NCI-H1417 (cell line): ENCODE results near the gene CHRDL2.
"Not testable (repeated sequence)": the region's sequence is repeated elsewhere in the genome, so short reads cannot be mapped to it uniquely, and the experiment has no call there.

Source experiments
- DNase-seq, 3 experiments: peaks; one replicate each; lab custom pipeline; 2025; lab: John Stamatoyannopoulos, UW

Gene CHRDL2, protein sequence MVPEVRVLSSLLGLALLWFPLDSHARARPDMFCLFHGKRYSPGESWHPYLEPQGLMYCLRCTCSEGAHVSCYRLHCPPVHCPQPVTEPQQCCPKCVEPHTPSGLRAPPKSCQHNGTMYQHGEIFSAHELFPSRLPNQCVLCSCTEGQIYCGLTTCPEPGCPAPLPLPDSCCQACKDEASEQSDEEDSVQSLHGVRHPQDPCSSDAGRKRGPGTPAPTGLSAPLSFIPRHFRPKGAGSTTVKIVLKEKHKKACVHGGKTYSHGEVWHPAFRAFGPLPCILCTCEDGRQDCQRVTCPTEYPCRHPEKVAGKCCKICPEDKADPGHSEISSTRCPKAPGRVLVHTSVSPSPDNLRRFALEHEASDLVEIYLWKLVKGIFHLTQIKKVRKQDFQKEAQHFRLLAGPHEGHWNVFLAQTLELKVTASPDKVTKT

DNA sequence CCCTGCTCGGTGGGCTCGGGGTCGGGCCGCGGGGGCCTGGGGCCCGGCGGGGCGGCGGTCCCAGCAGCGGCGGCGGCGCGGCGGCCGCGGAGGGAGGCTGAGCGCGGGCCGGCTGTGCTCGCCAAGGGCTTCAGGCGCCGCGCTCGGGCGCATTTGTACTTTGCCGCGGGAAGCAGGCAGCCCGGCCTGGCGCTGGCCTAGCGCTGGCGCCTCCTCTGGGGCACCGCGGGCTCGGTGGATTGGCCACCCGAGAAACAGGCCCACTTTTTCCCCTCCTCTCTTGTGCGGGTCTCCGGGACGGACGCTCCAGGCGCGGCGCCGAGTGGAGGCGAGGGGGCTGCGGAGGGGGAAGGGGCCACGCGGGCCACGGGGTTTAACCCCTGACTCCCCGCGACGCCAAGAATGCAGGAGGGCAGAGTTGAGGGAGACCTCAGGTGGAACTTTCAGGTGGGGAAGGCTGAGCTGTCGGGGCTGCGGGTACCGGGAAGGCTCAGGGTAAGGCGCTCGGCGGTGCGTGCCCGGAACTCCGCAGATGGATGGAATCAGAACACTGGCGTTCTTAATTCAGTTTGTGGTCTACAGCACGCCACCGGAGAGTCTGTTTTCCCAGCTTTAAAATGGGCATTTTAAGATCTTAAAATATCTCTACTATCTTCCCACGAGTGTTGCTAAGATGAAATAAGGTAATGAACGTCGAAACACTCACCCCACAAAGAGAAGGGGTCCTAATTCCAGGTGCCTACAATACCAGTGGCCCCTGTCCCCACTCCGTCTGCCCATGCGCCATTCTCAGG lies at the start of gene CHRDL2:
Gene CHRDL2 (minus strand): TSS at position 126 of the 794 bp plus-strand sequence. CDS start 538 bp downstream, outside the sequence.
- DNase-seq, result peak in 1 of 3 experiments; percentile 20

DNA sequence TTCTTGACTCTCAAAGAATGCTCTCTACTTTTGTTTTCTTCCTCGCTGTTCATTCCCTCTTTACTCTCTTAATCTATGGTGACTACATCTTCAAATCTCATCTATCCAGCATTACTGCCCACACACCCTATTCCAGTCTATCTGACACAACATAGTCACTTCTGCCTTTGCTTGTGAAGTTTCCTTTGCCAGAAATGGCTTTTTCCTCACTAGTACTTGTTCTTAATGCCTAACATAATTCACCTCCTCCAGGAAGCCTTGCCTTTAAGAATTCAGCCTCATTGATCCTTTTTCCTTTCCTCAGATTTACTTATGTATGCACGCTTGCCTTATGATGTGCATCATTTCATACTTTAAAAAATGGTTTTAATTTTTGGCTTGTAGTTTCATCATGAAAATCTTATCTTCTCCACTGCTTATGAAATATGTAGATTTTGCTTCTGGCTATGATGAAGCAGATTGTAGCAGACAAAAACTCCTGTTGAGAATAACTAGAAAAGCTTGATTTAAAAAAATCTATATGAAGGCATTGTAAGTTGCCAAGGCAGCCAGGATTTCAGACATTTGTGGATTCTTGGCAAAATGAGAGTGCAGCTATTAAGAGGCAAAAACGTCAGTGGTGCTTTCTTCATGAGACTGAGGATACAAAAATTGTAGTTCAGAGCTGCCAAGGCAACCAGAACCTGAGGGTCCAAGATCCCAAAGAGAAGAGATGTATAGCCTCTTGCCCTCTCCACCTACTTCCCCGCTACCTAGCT lies 49.2 kb upstream of the CHRDL2 start:
- no peak for DNase-seq

DNA sequence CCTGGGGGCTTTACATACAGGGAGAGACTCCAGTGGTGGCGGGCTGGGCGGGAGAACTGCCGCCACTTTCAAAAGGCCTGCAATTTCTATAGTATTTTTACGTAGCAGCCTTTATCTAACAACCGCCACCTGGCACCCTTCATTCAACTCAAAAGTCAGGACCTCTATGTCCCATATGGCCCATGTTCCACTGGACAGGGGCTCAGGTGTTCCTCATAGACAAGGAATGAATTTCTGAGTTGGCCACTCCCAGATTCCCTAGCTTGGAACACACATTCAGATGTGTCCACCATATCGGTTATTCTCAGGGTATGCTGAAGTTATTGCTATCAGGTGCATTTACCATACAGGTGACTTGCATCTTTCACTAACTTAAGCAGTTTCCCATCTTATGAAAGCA lies 47.4 kb upstream of the CHRDL2 start:
- DNase-seq, result no peak

DNA sequence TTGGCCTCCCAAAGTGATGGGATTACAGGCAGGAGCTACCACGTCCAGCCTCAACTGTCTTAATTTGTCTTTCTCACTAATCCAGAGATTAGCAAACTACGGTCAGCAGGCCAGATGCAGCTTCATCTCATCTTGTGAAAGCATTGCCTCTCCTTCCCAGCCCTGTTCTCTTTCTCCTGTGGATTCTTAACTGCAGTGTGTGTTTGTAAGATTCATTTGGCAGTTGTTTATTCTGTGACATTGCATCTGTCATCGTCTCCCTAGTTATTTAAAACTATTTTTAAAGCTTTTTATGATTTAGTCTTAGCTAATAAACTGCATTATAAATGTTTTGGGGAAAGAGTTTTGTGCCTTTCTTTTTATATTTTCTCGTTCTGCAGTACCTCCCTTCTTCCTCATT lies 46.7 kb upstream of the CHRDL2 start:
- no peak for DNase-seq

DNA sequence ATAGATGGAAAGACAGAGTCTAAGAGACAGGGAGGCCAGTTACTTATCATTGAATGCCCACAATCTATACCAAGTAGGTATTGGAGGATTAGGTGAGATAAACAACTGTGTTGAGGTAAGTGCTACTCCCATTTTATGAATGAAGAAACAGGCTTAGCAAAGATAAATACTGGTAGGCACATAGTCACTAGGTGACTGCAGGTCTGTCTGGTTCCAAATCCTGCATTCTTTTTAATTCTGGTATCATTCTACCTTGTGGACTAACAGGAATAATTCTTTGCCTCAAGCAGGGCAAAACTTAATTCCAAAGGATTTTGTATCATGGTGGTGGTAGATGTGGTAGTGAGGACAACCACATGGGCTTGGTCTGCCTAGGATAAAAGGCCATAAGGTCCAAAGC lies 45.8 kb upstream of the CHRDL2 start:
- DNase-seq, result no peak

DNA sequence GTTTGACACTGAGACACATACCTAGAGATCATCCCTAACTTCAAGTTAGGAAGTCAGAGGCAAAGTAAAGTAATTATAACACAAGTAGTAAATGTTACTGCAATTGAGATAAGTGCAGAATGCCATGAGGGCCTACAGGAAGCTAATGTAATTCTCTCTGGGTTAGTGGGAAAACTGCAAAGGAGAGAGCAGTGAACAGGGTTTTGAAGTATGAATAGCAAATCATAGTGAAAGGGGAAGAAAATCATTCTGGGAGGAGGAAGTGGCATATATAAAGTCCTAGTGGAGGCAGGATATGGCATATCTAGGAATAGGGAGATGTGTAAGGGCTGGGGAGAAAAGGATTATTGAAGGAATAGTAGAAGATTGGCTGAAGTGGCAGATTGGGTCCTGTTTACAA lies 45.3 kb upstream of the CHRDL2 start:
- DNase-seq, result no peak

DNA sequence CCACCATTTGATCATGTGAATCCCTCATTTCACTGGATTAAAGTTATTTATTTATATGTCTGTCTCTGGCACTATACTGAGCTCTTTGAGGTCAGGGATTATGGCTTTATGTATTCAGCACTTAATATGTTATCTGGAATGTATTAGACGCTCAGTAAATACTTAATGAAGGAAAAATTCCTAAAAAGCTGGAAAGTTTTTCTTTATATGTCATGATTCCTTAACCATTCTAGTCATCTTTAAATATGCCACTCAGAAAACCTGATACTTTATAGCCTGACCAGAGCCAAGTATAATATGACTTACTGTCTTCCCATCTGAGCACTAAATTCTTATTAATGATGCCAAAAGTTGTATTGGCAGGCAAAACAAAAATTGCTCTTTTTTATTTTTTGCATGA lies 44.5 kb upstream of the CHRDL2 start:
- DNase-seq, result no peak

DNA sequence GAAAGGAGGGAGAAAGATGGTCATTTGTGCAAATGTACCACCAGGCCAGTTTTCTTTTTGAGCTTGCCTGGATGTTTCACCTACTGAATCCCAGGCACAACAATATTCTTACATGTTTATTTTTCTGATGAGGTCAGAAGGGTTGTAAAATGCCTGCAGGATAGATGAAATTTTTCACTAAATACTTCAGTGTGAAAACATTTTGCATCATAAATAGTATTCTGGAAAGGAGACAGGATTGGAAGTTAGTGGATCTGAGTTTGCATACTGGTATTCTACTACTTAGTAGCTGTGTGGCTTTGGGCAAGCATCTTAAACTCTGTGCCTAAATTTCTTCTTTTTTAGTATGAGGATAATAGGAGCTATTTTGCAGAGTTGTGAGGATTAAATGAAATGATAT lies 42.2 kb upstream of the CHRDL2 start:
- DNase-seq, result no peak

DNA sequence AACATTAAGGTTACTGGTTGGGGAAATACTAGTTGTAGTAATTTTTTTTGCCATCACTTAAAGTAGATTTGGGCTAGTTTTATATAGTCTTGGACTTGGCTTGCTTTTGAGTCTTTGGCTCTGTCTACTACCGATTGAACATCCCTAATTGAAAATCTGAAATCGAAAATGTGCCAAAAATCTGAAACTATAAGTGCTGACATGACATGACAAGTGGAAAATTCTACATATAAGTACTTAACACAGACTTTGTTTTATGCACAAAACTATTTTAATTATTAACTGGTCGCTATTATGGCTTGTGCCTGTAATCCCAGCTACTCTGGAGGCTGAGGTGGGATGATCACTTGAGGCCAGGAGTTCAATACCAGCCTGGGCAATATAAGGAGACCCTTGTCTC lies 39.9 kb upstream of the CHRDL2 start:
- DNase-seq, result no peak

DNA sequence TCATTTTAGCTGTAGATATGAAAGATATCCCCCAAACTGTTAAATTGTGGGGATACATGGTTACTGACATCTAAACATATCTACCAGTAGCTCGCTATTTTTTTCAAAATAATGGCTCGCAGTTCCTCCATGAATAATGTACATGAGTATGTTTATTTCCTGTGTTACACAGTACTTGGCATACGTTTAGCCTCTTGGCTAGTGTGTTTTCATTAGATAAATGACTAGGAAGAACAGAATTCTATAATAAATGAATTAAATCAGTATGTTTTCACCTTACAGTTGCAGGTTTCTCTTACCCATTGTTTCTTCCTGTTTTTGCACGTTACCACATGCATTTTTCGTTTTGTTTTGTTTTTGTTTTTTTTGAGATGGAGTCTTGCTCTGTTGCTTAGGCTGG lies 39.2 kb upstream of the CHRDL2 start:
- no peak for DNase-seq

DNA sequence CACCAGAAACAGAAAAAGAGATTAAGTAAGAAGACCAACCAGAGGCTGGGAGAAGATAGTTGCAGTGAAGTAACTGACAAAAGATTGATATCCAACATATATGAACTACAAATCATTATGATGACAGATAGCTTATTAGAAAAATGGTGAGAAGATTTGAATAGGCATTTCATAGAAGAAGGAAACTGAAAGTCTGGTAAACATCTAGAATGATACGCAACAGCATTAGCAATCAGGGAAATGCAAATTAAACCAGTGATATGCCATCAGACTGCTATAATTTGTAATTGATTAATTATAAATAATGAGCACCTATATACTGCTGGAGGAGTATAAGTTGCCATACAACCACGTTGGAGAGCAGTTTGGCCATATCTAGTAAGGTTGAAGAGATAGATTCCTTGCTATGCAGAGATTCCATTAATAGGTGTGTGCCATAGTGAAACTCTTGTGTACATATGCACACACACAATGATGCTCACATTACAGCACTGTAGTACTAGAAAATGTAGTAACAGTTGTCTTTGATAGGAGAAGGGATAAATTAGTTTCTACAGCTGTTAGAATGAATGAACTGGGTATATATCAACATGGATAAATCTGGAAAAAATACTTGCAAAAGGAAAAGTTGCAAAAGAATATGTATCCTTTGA lies 38.0 kb upstream of the CHRDL2 start:
- DNase-seq, result no peak

DNA sequence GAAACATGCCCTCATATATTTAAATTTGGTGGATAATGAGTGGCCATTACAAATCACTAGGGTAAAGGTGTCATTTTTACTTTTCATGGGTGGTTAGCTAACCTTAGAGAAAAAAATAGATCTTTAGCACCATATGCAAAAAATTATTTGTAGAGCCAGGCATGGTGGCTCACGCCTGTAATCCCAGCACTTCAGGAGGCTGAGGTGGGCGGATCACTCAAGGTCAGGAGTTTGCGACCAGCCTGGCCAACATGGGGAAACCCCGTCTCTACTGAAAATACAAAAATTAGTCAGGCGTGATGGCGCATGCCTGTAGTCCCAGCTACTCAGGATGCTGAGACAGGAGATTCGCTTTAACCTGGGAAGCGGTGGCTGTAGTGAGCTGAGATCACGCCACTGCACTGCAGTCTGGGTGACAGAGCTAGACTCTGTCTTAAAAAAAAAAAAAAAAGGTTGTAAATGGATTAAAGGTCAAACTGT lies 37.0 kb upstream of the CHRDL2 start:
- DNase-seq, result not testable (repeated sequence)

DNA sequence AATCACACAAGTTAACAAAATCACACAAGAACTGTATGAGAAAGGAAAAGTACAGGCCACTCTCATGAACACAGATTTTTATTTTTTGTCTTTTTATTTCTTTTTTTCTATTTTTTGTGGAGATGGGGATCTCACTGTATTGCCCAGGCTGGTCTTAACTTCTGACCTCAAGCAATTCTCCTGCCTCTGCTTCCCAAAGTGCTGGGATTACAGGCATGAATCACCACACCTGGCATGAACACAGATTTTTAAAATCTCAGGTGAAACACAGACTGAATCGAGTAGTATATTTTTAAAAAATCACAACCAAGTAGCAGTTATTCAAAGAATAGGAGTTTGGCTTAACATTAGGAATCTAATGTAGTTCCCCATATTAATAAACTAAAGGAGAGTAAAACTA lies 35.7 kb upstream of the CHRDL2 start:
- DNase-seq, result no peak

DNA sequence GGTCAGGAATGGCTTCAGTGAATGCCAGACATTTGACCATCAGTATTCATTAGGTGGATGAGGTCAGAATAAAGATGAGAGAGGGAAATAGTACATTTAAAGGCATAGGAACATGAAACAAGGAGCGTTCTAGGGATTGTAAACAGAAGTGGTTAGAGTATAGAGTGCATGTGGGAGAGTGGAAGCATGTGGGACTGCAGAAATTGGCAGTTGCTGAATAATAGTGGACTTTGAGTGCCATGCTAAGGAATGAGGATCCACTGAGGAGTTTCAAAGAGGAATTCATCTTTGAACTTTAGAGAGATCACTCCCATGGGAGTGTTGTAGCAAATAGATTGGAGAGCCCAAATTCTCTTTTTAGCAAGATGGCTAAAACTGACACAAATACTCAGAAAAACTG lies 25.3 kb upstream of the CHRDL2 start:
- DNase-seq, result no peak

DNA sequence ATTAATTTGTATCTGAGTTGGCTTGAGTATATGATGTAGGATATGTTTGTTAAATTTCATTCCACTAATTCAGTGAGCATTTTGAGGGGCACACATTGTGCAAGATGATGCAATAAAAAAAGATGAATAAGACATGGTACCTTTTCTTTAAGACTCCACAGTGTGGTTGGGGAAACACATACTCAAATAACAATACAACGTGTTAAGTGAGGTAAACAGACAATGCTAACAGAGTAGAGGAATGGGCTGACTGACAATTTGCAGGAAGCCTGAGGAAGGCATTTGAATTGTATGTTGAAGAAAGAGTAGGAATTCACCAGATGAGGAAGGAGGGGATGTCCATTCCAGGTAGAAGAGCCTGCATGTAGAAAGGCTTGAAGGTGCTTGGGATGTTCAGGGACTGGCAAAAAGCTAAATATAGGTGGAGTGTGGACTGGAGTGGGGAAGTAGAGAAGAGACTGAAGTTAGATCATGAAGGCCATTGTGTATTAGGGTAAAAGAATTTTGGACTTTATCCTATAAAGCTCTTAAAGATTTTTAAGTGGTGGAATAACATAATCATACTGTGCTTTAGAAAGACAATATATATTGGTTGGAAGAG lies 24.3 kb upstream of the CHRDL2 start:
- no peak for DNase-seq

DNA sequence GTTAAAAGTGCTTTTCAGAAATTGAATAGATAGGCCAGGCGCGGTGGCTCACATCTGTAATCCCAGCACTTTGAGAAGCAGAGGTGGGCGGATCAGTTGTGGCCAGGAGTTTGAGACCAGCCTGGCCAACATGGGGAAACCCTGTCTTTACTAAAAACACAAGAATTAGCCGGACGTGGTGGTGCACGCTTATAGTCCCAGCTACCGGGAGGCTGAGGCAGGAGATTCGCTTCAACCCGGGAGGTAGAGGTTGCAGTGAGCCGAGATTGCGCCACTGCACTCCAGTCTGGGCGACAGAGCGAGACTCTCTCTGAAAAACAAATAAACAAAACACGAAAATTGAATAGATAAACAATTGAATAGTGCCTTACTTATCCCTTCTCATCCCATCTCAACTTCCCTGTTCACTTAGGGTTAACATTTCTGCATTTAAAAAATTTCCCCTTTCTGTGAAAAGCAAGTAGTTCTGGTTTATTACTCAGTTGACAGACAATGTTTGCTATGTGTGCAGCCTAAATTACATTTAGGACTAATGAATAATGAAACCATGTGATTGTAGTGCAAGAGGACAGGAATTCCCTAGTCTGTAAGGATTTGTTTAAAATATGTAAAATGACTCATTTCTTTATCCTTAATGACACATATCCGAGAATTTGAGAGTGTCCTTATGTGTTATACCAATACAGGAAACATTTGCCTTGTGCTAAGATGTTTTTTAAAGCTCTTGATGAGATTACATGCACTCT lies 23.5 kb upstream of the CHRDL2 start:
- DNase-seq, result no peak

DNA sequence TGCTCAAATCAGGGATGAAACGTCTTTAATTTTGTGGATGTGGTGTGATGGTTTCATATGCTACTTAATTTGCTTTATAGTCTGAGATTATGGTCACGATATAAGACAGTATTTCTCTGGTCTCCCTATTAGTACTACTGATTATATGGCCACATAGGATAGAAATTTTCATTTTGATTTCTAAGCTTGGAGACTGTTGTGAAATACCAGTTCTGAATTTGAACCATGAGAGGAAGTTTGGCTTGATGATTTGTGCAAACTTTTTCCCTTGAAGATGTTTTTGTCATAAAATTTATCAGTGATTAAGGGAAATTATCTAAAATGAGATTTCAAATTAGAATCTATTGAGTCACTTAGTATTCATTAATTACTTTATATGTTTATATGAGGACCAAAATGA lies 20.1 kb upstream of the CHRDL2 start:
- no peak for DNase-seq

DNA sequence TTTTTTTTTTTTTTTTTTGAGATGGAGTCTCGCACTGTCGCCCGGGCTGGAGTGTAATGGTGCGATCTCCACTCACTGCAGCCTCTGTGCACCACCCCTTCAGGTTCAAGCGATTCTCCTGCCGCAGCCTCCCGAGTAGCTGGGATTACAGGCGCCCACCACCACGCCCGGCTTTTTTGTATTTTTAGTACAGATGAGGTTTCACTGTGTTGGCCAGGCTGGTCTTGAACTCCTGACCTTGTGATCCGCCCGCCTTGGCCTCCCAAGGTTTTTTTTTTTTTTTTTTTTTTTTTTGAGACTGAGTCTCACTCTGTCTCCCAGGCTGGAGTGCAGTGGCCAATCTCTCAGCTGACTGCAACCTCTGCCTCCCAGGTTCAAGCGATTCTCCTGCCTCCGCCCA lies 19.4 kb upstream of the CHRDL2 start:
- not testable (repeated sequence) for DNase-seq

DNA sequence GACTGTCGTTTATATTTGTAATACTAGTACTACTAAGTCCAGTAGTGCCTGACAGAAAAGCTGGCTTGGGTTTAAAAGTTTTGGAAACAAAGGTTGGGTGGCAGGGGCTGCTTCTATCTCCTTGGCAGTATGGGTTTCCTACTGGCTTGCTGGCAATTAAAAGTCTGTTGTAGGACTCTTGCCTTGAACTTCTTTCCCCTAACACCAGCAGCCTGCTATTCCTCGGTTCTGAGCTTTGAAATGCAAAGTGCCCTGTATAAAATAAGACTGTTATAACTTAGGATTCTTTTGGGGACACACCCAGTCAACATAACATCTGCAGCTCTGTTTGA lies 18.7 kb upstream of the CHRDL2 start:
- no peak for DNase-seq

DNA sequence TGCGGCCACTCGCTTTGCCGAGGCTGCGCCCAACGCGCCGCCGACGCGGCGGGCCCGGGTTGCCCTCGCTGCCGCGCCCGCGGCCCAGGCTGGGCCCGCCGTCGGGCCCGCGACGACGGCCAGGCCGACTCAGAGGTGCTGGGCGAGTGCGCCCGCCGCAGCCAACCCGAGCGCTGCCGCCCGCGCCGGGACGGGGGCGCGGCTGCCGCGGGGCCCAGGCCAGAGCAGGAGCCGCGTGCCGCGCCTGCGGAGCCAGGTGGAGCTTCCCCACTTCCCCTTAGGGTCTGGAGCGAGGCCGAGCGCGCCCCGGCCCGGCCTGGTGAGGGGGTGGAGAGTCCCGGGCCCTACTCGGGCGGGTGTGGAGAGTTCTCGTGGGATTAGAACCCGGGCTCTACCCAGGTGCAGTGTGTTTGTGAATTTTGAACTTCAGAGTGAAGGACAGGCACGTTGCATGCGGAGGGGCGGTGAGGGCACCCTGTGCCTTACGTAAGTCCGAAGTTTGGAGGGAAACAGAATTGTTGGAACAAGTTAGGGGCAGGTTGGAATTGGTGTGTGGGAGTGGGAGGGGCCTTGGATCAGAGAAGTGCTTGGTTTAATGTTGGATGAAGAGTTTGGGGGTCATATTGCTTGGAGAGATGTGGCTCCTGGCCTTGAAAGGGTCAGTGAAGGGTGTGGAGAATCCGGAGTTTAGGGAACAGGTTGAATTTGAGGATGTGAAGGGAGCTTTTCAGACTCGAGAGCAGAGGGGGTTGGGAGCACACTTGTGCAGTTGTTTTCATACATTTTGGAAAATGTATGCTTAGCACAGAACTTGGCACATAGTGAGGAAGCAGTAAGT lies 18.1 kb upstream of the CHRDL2 start:
- peak; percentile 56 to 87 (median 76) for DNase-seq
